Measurements from ENCODE around the gene UNK. TPM values are rescaled to one million over a fixed set of nuclear protein-coding genes. Genes with fewer than 3 reads are reported as not detected.

The UNK gene
- total and polyA plus RNA-seq, 2 of the 13 experiments (the other 11 are each of a cell fraction or from before 2014, with no cell fraction given) = 31.6 to 33.0 TPM

- TF ChIP-seq RERE (CRISPR knock-in tag; IDR thresholded peaks at IDR 0.05; ENCODE audit: low read depth) = no peak
- TF ChIP-seq, protein P1, sequence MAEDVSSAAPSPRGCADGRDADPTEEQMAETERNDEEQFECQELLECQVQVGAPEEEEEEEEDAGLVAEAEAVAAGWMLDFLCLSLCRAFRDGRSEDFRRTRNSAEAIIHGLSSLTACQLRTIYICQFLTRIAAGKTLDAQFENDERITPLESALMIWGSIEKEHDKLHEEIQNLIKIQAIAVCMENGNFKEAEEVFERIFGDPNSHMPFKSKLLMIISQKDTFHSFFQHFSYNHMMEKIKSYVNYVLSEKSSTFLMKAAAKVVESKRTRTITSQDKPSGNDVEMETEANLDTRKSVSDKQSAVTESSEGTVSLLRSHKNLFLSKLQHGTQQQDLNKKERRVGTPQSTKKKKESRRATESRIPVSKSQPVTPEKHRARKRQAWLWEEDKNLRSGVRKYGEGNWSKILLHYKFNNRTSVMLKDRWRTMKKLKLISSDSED (CRISPR knock-in tag; IDR thresholded peaks at IDR 0.05) = peak; percentile 88; the same call in 1 of the 2 replicates
- no peak for TF ChIP-seq GMEB2 (CRISPR knock-in tag; IDR thresholded peaks at IDR 0.05; ENCODE audit: low read depth)
- TF ChIP-seq RCOR2 (CRISPR knock-in tag; IDR thresholded peaks at IDR 0.05) = no peak
- TF ChIP-seq, protein P2, sequence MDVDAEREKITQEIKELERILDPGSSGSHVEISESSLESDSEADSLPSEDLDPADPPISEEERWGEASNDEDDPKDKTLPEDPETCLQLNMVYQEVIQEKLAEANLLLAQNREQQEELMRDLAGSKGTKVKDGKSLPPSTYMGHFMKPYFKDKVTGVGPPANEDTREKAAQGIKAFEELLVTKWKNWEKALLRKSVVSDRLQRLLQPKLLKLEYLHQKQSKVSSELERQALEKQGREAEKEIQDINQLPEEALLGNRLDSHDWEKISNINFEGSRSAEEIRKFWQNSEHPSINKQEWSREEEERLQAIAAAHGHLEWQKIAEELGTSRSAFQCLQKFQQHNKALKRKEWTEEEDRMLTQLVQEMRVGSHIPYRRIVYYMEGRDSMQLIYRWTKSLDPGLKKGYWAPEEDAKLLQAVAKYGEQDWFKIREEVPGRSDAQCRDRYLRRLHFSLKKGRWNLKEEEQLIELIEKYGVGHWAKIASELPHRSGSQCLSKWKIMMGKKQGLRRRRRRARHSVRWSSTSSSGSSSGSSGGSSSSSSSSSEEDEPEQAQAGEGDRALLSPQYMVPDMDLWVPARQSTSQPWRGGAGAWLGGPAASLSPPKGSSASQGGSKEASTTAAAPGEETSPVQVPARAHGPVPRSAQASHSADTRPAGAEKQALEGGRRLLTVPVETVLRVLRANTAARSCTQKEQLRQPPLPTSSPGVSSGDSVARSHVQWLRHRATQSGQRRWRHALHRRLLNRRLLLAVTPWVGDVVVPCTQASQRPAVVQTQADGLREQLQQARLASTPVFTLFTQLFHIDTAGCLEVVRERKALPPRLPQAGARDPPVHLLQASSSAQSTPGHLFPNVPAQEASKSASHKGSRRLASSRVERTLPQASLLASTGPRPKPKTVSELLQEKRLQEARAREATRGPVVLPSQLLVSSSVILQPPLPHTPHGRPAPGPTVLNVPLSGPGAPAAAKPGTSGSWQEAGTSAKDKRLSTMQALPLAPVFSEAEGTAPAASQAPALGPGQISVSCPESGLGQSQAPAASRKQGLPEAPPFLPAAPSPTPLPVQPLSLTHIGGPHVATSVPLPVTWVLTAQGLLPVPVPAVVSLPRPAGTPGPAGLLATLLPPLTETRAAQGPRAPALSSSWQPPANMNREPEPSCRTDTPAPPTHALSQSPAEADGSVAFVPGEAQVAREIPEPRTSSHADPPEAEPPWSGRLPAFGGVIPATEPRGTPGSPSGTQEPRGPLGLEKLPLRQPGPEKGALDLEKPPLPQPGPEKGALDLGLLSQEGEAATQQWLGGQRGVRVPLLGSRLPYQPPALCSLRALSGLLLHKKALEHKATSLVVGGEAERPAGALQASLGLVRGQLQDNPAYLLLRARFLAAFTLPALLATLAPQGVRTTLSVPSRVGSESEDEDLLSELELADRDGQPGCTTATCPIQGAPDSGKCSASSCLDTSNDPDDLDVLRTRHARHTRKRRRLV (CRISPR knock-in tag; IDR thresholded peaks at IDR 0.05) = no peak
- TF ChIP-seq ZNF577 (CRISPR knock-in tag; IDR thresholded peaks at IDR 0.05; ENCODE audit: borderline replicate concordance, low read depth) = 0 out of 2 replicates have a peak, but pooled peaks have one; percentile 45
- peak in 1 of 2 experiments; percentile 44; a peak in 1 of 4 replicates for TF ChIP-seq EP300 (IDR thresholded peaks at IDR 0.05; ENCODE audit: low read depth in 2 of 2, low read length in 2 of 2)
- peak; percentile 64; the same call in 1 of the 2 replicates for TF ChIP-seq EP300 (CRISPR knock-in tag; IDR thresholded peaks at IDR 0.05; ENCODE audit: borderline replicate concordance)
- no peak for TF ChIP-seq SRF (IDR thresholded peaks at IDR 0.05; ENCODE audit: low read depth, low read length)
- no peak for TF ChIP-seq MAFG (CRISPR knock-in tag; IDR thresholded peaks at IDR 0.05)
- TF ChIP-seq NFYB (CRISPR knock-in tag; IDR thresholded peaks at IDR 0.05) = no peak
- TF ChIP-seq KMT2B (CRISPR knock-in tag; IDR thresholded peaks at IDR 0.05) = no peak
- no peak for TF ChIP-seq SOX6 (IDR thresholded peaks at IDR 0.05)
- TF ChIP-seq SOX6 (CRISPR knock-in tag; IDR thresholded peaks at IDR 0.05) = peak; percentile 39; the same call in 1 of the 2 replicates
Observed at GRCh38 chr17:75754378-75755204, 30.0 kb upstream of the UNK start (continued).

All from HepG2 (cell line).